GF-D8 (cell line): ENCODE measurements around the gene KRT23.

Source experiments
- DNase-seq: peaks from one replicate; lab custom pipeline; 2025; lab: John Stamatoyannopoulos, UW

The KRT23 gene, protein sequence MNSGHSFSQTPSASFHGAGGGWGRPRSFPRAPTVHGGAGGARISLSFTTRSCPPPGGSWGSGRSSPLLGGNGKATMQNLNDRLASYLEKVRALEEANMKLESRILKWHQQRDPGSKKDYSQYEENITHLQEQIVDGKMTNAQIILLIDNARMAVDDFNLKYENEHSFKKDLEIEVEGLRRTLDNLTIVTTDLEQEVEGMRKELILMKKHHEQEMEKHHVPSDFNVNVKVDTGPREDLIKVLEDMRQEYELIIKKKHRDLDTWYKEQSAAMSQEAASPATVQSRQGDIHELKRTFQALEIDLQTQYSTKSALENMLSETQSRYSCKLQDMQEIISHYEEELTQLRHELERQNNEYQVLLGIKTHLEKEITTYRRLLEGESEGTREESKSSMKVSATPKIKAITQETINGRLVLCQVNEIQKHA

DNA sequence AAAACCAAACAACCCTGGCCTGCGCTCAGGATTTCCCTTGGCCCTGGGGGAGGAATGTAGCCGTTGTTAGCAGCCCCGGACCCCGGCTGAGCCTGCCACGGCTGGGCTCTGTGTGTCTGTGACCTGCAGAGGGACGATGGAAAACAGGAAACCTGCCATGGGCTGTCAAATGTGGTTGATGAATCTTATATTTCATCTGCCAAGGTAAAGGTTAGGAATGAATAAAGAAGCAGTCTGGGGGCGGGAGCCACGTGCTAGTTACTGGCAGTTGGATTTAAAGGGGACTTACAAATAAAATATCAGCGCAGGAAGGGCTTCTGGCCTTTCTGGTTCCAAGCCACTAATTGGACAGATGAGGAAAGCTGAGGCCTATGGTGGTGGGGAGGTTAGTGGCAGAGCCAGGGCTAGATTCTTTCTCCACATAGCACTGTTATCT, at the start of gene KRT23:
Gene KRT23, minus strand, starts transcription at position 263 of the 436 bp plus-strand sequence. CDS start 1,043 bp downstream, outside the sequence.
- DNase-seq = no peak

DNA sequence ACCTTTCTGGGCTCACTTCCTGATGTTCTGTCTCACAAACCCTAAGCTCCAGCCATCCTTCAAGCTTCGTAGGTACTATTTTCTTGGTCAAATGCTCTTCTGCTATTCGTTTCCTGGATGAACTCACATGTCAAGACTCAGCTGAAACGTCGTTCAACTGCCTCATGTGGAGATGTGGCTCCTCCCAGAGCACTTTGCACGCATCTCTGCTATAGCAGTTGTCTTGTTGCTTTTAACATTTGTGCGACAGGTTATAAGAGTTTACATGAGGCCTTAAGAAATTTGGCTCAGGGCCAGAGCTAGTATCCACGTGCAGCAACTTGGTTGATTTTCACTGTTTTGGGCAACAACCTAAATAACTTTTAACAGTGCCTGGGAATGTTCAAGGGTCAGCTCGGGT, 49.5 kb upstream of the KRT23 start:
- DNase-seq = no peak

DNA sequence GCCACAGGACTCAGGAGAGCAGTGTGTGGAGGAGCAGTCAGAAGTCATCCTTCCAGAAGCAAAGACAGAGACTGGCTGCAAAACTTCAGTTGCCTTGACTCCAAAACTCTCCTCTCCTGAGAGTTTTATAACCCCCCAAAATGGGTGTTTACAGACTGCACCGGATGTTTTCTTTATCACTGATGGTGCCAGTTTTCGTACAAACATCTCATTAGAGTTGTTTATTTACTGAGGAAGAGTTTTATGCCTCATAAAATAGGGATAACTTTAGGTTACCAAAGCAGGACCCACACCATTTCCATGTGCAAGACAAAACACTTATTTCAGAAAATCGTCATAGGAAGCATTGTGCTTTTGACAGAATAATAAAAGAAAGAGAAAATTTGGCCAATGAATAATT, 46.8 kb upstream of the KRT23 start, which contains the start of gene KRT40:
Gene KRT40, minus strand, starts transcription at position 101 of the 400 bp plus-strand sequence. Its CDS starts 53 bp downstream, at position 48.
- no peak for DNase-seq

DNA sequence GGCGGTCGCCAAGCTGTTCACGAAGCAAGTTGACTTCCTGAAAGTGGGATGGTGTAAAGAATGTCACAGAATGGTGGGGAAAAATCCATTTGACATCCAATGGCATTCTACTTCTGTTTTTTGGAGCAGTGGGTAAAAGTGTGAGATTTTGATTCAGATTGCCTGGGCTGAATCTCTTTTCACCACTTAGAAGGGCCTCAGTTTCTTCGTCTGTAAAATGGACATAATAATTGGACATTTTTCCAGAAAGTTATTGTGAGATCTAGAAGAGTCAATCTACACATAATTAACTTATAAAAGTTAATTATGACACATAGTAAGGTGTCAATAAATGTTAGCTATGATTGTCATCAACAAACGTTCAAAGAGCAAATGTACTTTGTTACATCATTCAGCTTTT, 43.7 kb upstream of the KRT23 start:
- no peak for DNase-seq

DNA sequence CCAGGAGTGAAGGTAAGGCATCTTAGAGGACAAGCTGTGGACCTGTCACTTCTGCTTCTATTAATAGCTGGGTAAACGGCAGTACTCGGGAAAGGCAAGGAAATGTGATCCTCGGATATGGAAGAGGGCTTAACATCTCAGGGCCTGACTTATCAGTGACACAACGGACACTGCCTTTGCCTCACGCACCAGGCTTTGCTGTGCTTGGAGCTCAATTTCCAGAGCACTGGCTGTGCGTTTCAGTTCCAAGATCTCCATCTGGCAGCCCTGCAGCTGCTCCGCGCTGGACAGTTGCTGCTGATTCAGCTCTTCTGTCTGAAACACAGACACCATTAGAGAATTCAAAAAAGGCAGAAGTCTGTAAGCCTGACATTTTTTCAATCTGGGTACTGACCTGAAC, 43.1 kb upstream of the KRT23 start:
- no peak for DNase-seq

DNA sequence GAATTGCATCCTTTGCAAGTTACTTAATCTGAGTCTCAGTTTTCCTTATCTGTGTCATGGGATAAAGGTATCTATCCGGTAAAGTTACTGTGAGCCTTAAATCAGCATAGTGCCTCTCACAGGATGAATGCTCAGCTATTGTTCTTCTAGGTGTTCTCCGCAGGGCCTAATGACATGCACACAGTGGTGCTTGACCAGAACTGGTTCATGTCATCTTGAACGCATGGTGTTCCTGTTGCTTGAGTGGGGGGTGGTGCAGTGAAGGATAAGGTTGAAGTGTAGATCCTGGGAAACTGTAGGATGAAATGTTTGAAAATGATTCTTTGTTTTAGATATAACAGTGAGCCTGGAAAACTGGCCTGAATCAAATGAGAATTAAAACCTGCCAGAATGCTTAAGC, 42.7 kb upstream of the KRT23 start:
- DNase-seq = no peak

DNA sequence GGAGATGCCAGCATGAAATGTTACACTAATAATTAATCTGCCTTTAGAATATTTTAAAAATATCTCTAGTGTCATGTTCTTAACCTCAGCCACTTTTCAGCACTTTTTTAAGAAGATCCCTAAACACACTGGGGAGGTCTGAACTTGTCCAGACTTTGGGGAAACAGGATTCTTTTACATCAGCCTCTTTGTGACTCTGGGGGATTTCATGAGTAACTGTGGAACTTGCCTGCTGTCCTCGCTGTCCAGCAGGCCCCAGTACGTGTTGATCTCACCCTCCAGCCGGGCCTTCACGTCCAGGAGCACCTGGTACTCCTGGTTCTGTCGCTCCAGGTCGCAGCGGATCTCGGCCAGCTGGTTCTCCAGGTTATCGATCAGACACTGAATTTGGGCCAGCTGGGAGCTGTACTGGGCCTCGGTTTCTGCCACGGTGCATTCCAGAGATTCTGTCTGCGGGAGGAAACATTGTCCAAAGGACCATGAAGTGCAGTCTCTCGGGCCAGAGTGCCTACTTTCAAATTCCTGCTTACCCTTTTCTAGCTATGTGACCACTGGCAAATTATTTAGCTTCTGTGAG, 41.2 kb upstream of the KRT23 start:
- DNase-seq = no peak

DNA sequence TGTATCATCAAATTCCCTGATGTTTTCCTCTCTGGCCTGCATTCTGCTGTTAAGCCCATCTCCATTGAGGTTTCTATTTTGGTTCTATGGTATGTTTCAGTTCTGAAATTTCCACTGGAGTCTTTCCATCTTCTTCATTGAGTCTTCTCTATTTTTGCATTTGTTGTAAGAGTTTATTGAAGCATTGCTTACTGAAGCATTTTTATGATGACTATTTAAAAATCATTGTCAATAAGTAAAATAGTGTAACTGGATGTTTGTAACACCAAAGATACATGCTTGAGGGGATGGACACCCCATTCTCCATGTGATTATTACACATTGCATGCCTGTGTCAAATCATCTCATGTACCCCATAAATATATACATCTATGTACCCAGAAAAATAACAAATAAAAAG, 38.1 kb upstream of the KRT23 start:
- DNase-seq = no peak

DNA sequence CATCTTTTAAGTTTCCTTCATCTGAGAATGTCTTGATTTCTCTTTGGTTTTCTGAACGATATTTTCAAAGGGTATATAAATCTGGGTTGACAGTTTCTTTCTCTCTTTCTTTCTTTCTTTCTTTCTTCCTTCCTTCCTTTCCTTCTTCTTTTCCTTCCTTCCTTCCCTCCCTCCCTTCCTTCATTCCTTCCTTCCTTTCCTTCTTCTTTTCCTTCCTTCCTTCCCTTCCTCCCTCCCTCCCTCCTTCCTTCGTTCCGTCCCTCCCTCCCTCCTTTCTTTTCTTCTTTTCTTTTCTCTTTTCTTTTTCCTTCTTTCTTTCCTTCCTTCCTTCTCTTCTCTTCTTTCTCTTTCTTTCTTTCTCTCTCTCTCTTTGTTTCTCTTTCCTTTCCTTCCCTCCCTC, 36.9 kb upstream of the KRT23 start:
- DNase-seq = no peak

DNA sequence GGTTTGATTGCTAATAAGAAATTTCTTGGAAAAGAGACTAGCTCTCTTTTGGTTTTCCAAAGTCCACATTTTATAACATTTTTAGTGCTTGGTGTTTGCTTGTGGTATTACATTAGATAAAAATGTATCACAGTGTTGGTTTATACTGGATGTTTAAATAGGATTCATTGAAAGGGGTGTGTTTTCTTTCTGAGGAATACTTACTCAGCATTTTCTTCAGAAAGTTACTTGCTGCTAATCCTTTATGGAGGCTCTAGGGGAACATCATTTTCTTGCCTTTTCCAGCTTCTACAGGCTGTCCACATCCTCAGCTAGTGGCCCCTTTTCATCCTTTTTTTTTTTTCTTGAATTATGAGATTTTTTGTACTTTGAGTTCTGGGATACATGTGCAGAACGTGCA, 30.1 kb upstream of the KRT23 start:
- DNase-seq = no peak

DNA sequence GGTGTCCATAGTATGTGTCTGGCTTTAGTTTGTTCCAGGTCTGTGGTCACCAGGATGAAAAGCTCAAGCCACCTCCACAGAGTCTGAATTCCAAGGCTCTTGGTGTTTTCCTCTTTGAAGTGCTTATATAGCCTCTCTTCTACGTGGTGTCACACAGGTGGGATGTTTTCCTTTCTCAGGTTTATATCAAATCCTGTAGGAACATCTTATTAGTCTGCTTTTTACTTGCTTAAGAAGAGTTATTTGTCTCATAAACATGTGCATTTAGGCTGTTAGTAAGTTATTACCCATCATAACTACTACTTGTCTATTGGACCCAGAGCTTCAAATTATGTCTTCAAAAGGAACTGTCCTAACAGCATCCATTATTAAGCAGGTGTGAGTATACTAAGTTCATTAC, 29.4 kb upstream of the KRT23 start, which contains the start of gene KRT39:
Gene KRT39, minus strand, starts transcription at position 101 of the 400 bp plus-strand sequence. Its CDS starts 92 bp downstream, at position 9.
- no peak for DNase-seq

DNA sequence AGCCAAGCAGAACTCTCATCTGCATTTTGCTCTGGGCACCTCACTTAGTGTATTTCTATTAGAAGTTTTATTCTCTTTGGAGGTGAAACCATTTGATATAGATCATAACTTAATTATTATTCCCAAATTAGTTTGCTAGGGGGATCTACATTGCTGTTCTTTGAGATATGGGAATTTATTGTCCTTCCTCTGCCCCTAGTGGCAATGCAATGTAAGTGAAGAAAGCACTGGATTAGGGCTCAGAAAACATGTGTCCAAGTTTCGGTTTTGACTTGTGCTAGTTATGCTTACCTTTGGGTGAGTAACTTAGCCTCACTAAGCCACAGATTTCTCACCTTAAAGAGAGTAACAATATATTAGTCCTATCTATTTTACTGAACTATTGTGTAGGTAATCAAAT, 26.4 kb upstream of the KRT23 start:
- no peak for DNase-seq

DNA sequence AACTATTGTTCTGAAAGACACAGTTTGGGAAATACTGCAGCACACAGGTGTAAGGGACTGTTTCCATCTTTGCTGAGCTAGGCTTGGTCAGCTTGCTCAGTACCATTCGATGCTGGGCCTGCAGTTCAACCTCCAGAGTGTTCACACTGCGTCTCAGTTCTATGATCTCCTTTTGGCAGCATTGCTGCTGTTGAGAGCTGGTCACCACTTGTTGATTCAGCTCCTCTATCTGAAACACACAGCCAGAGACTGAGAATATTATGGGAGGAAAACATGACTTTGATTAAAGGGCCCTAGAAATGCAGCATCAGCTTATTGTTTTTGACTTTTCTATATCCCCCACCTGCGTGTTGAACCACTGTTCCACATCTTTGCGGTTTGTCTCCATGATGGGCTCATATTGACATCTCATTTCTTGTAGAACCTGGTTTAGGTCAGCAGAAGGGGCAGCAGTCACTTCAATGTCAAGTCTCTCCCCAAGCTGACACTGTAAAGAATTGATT, 24.7 kb upstream of the KRT23 start:
- no peak for DNase-seq

DNA sequence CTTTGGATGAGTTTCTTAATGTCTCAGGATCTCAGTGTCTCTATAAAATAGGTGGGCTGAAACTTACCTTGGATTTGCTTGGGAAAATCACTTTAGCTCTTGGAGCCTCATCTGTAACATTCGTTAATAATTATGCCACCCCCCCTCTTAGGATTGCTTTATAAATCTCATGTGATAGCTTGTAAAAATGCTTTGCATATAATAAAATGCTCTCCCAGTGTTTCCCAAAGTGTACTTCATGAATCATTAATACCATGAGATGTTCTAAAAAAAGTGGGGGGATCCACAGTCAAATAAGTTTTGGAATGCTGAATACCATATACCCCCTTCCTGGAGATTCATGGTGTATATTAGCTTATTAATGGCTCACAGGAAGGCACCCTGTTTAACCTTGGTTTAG, 24.1 kb upstream of the KRT23 start:
- no peak for DNase-seq

DNA sequence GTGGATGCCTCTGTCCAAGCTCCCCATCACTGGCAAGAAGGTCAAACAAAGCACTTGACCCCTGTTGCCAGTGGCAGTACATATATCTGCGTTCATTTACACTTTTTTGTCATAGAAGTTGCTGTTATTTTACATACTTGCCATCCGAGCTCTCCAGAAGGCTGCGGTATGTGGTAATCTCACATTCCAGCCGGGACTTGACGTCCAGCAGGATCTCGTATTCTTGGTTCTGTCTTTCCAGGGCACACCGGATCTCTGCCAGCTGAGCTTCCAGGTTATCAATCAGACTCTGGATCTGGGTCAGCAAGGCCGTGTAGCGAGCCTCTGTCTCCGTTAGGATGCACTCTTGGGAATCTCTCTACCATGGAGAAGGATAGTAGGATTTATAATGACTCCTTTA, 22.7 kb upstream of the KRT23 start:
- no peak for DNase-seq

DNA sequence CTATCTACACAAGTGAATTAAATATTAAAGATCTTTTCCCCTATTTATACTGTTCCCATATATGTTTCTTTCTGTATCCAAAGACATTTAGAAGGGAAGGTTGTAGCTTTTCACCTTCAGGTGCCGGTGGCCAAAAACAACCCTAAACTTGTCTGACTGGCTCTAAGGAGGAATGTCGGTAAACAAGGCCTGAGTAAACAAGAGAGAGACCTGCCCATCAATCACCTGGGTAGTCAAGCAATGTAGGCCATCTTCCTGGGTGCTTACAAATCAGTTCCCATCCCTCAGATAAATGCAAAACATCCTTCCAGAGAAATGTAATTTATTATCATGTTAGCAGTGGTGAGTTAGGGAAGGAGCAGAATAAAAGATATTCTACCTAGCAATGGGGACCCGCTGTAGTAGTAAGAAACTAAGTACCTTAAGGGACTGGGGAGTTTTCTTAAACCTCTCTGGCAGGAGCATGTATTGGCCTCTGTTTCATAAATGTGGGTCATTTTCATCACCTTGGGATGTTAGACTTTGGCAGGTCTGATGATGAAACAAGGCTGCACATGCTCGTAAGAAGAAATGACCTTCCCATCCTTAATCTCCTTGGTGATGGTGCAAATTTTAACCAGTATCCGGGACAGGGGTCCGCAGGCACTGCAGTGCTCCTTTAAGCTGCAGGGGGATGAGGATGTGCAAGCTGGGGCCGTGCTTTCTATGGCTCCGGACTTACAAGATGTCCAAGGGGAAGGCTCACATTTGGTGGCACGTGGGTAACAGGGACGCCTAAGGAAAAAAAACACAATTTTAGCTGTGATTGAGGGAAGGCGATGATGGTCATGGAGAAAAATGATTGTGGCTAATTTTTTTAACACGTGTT, 20.9 kb upstream of the KRT23 start:
- DNase-seq = no peak

DNA sequence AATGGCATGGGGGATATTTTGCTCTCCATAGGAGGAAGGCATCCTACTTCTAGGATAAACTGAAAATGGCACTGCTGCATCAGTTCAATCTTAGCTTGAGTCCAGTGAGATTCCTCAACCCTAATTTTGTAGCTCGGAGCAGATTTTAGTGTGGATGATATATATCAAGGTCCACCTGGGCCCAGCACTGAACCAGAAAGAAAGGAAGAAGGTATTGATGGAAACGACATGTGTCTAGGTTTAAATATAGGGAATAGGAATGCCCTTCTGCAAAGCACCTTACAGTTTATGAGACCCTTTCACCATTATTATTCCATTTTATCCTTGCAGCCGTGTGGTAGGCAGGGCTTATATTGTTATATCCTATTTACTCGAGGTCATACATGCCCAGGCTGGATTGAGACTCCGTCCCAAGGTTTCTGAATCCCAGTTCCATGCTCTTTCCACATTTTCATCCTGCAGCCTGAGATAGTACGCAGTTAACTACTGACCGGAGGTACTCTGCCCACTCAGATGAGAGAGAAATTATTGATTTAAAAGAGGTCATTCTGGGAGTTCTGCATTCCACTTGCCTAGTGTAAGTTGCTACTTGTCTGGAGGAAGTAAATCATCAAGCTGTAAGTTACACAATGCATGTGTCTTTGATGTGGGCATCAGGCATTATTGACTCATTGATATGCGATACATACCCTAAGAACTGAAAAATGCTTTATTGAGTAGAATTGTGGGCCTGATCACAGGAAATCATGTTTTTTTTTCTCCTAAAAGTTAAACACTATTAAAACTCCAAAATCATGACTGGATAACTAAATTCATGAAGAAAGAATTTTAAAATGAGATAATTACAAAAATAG, 19.2 kb upstream of the KRT23 start:
- DNase-seq = no peak

DNA sequence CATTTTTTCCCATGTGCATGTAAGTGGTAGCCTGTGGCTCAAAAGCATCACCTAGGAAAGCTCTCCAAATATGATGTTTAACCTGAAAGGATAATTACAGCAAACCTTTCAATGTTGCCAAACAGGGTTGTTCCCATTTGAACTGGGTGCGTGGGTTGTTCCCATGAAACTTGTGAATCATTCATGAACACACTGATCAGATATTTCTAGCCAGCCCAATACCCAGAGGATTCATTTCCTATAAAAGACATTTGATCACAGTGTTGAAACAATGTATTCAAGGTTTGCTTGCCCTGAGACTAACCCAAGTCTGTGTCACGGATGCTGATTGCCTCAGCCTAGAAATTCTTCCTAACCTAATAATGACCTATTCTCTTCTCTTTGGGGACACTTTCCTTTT, 16.4 kb upstream of the KRT23 start:
- no peak for DNase-seq

DNA sequence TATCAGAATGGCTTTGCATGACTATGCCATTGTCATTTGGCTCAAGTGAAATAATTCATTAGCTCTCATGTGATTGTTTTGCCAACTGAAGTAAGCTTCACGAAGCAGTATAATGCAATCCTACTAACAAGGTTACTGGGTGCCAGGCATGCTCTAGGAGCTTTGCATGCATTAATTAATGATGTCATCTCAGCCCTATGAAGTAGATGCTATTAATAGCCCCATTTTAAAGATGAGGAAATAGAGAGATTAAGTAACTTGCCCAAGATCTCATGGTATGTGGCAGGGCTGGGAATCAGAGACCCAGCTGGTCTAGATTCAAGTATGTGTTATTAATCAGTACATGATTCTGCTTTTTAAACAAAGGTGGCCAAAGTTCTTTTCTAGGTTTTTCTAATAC, 15.2 kb upstream of the KRT23 start:
- DNase-seq = no peak

DNA sequence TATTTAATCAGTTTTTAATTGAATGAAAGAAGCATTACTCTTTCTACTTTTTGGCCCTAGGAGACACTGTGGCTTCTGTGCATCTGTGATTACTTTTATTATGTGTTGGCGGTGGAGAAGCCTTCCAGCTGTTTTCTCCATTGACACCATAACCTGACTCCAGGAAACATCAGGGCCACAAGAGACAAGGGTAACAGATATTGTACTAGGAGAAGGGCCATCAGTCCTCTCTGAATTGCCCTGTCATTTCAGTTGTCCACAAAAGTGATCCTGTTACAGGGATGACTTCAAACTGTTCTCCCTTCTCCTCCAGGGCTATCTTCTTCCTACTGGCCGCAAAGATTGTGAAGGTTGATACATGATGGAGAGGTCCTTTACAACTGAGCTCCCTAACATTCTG, 14.7 kb upstream of the KRT23 start:
- DNase-seq = no peak

DNA sequence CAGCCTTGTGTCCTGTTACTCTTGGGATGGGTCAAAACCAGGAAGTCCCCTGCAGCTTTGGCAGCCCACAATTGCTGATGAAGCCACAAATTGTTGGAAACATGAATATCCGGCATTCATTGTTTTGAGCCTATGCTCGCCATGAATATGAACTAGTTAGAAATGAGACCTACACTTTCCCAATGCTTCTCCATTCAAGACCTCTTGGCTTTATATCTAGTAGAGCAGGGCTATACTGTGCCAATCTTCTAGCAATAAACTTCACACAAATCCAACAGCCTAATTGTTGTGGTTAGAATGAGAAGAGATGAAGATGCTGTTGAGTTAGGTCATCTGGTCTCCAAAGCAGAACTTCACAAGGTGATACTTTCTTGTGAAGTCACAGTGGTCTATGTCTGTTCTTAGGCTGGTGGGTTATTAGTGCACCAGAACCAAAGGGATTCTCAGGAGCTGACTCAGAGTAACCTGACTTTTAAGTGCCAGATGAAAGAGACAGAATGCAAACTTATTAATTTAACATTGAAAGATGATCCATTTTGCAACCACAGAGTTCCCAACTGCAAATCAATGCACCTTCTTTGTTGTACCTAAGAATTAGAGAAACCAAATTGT, 13.7 kb upstream of the KRT23 start:
- DNase-seq = no peak
